Astrocyte of the spinal cord (primary cell): Measurements from ENCODE around the gene RGS9.

Source experiments
- DNase-seq: peaks from one replicate; pipeline ENCODE4 v3.0.0; 2011; ENCODE audit warnings: low read depth, low spot score
- H3K4me3 ChIP-seq: 2 replicates; pipeline ENCODE4 v1.5.1; 2011; ENCODE audit warnings: low read depth, mild to moderate bottlenecking, low read length, moderate library complexity
- in situ Hi-C: cut with HindIII; loops from 2 replicates; pipeline ENCODE4 v1.10.0; 2017; ENCODE audit warnings: low sequenced_read_pairs
- TF ChIP-seq, protein P1 (sequence below): IDR thresholded peaks from 2 replicates; pipeline ENCODE4 v1.5.1; 2012; ENCODE audit warnings: low read depth, mild to moderate bottlenecking, low read length, inconsistent platforms

RGS9 gene

DNA sequence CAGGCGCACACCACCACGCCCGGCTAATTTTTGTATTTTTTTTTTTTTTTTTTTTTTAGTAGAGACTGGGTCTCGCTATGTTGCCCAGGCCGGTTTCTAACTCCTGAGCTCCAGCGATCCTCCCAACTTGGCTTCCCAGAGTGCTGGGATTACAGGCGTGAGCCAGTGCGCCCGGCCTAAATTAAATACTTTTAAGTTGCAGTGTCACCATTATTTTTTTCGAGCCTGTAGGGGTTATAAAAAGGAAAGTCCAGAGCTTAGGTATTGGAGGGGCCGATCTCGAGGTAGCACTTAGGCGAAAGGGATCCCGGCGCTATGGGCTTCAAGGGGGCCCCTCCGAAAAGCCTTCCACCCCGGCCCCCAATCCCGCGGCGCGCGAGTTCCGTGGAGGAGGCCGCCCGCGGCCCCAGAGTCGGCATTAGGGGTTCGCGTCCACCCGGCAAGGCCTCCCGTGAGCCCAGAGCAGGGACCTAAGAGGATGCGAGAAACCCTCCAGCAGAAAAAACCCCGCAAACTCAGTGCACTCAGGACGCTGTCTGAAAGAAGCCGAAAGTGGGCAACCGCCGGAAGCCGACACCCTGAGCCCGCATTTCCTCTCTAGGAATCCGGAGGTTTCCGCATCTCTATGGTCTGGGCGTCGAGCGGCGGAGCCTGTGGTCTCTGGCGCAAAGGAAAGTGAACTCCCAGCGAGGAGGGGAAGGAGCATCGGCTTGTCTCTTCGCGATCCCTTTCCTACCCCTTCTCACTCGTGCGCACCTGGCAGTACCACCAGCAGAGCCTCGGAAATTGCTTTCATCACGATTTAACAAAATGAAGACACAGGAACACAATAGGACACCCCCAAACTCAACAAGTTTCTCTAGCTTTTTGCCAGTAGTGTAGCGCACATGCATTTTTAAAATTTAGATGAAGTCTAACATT is 14.1 kb upstream of the RGS9 start:
- DNase-seq: peak; percentile 92
- H3K4me3 ChIP-seq: peak overlapping the region; percentile 64
- in situ Hi-C loops: no loop called here

DNA sequence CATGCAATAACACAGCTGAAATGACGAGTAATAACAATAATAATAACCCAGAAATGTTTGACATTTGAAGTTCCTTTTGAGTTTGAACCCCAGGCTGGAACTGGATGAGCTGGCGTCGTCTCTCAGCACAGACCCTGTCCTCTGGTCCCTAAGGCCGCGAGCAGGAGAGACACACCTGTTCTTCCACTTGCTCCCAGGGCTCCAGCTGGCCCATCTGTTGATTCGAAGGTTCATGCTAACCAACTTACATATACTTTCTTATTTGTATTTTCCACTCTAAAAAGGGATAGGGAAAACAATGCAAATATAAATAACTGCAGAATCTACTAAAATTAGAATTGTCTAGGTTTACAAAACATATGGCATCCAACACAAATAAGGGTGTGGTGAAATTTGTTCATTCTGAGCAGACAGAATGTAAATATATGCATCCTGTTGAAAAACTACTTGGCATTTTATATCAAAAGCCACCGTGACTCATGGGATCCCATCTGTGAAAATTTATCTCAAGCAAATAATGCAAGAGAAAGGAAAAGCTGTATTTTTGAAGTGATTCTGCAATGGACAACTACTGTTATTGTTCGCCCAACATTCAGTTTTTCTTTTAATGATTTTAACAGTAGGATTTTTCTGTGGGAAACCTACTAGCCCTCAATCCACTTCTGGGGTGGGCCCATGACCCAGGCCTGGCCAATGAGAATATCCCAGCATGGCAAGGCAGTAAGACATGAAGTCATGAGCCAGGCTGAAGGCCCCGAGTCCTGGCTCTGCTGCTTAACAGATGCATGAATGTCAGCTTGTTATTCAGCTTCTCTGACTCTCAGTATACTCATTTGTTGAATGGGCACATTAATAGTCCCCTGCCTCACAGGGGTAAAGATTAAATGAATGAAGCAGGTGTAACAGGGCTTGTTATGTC is 13.2 kb upstream of the RGS9 start:
- DNase-seq: no peak
- H3K4me3 ChIP-seq: no peak overlapping the region
- in situ Hi-C loops: no loop called here
- TF ChIP-seq, protein P1, sequence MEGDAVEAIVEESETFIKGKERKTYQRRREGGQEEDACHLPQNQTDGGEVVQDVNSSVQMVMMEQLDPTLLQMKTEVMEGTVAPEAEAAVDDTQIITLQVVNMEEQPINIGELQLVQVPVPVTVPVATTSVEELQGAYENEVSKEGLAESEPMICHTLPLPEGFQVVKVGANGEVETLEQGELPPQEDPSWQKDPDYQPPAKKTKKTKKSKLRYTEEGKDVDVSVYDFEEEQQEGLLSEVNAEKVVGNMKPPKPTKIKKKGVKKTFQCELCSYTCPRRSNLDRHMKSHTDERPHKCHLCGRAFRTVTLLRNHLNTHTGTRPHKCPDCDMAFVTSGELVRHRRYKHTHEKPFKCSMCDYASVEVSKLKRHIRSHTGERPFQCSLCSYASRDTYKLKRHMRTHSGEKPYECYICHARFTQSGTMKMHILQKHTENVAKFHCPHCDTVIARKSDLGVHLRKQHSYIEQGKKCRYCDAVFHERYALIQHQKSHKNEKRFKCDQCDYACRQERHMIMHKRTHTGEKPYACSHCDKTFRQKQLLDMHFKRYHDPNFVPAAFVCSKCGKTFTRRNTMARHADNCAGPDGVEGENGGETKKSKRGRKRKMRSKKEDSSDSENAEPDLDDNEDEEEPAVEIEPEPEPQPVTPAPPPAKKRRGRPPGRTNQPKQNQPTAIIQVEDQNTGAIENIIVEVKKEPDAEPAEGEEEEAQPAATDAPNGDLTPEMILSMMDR: no peak

More for the DNA sequence above, 14.1 kb upstream of the RGS9 start:
- TF ChIP-seq, protein P1: no peak

DNA sequence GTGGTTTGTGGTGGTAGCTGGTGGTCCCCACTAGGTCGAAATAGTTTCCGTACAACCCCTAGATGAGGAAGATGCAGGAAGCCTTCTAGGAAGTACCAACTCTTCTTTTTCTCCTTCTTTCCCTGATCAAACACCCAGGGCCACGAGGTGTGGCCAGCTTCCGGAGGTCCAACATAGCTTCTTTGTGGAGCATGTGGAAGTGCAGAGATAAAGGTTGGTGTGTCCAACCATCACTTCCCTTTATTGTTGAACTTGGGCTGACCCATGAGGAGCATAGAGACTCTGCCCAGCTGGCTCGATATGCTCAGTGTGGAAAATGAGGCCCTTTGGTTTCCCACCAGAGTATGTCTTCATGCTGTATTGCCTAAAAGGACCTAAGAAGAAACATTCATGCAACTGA is 6.3 kb upstream of the RGS9 start:
- DNase-seq: no peak

DNA sequence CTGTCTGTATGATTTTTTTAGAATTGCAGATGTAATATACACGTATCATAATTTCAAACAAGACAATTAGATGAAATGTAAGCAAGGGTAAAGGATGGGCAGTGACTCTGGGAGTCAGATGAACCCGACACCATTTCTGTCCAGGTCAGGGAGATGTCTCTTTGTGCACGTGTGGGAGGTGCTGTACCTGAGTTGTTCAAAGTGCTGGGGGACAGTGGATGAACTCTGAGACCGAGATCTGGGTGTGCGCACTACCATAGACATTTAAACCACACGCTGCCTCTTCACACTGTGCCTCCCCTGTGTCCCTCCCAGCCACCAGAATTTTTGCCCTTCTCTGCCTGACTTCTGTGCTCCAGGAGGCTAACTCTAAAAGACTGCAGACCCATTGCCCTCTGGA is 5.9 kb upstream of the RGS9 start:
- no peak overlapping the region for H3K4me3 ChIP-seq
- TF ChIP-seq, protein P1: no peak
- in situ Hi-C loops: no loop called here
- no peak for DNase-seq

More for the DNA sequence above, 6.3 kb upstream of the RGS9 start:
- H3K4me3 ChIP-seq: no peak overlapping the region
- in situ Hi-C loops: no loop called here
- TF ChIP-seq, protein P1: no peak

DNA sequence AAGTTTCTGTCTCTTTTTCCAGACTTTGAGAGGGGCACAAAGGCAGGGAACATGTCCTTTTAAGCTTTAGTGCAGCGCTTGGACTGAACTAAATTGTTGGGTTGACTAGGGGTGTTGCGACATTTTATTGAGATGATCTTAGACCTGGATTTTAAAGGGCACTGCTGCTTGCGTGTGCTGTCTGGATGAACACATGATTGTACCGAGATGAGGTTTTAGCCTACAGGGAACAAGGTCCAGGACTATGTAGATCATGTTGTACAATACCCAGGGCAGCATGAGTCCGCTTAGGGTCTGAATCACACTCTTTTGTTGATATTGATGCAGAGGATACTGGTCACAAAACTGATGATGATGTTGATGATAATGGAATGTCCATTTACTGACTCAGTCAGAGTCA is 5.2 kb upstream of the RGS9 start:
- TF ChIP-seq, protein P1: no peak
- no peak overlapping the region for H3K4me3 ChIP-seq
- in situ Hi-C loops: no loop called here

DNA sequence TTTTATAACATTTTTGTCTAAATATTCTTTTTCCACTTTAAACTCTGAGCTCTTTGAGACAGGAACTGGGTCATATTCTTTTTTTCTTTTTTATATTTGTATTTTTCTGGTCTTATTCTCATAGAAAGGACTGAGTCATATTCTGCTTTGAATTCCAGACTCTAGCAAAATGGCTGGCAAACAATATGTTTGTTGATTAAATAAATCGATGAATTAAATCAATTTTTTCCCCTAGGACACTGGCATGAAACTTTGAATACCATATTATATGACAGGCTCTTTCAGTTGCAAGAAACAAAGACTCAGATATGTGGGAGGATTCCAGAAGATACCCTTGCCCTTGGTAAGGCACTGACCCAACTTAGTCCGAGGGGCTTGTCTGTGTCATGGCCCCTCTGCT is 3.1 kb upstream of the RGS9 start:
- in situ Hi-C loops: no loop called here

More for the DNA sequence above, 5.2 kb upstream of the RGS9 start:
- peak; percentile 32 for DNase-seq

More for the DNA sequence above, 3.1 kb upstream of the RGS9 start:
- TF ChIP-seq, protein P1: no peak
- H3K4me3 ChIP-seq: no peak overlapping the region
- no peak for DNase-seq
